HuH-7 (cell line): ENCODE measurements around the gene SEC31A.
"Not testable (repeated sequence)": the region's sequence is repeated elsewhere in the genome, so short reads cannot be mapped to it uniquely, and the experiment has no call there.

ENCODE experiments used
- DNase-seq: peaks from one replicate; pipeline ENCODE4 v3.0.0; 2011; ENCODE audit warnings: low spot score

SEC31A gene

GRCh38 chr4:82892467-82892802 lies 1.5 kb upstream of the SEC31A start:
- no peak for DNase-seq

GRCh38 chr4:82891707-82892466 lies 934 bp upstream of the SEC31A start:
- no peak for DNase-seq

GRCh38 chr4:82890528-82890900 lies 439 bp downstream of the SEC31A start:
- DNase-seq, result no peak

- DNase-seq, result no peak
Measured at GRCh38 chr4:82889287-82889686, 1.7 kb downstream of the SEC31A start.

GRCh38 chr4:82886147-82886942 lies 4.6 kb downstream of the SEC31A start:
- no peak for DNase-seq

GRCh38 chr4:82885410-82885809 lies 5.5 kb downstream of the SEC31A start:
- DNase-seq, result no peak

GRCh38 chr4:82868572-82868971 lies 22.4 kb downstream of the SEC31A start:
- DNase-seq, result no peak

- no peak for DNase-seq
Measured at GRCh38 chr4:82866706-82867385, 24.1 kb downstream of the SEC31A start.

GRCh38 chr4:82866033-82866432 lies 24.9 kb downstream of the SEC31A start:
- not testable (repeated sequence) for DNase-seq

- DNase-seq, result no peak
Measured at GRCh38 chr4:82865592-82865991, 25.4 kb downstream of the SEC31A start.

- DNase-seq, result no peak
Measured at GRCh38 chr4:82864336-82864979, 26.5 kb downstream of the SEC31A start.

- no peak for DNase-seq
Measured at GRCh38 chr4:82861529-82861928, 29.4 kb downstream of the SEC31A start.

GRCh38 chr4:82860487-82860886 lies 30.5 kb downstream of the SEC31A start:
- DNase-seq, result not testable (repeated sequence)

GRCh38 chr4:82852751-82853285 lies 38.1 kb downstream of the SEC31A start:
- no peak for DNase-seq

GRCh38 chr4:82851885-82852750 lies 38.8 kb downstream of the SEC31A start:
- no peak for DNase-seq

GRCh38 chr4:82851318-82851717 lies 39.6 kb downstream of the SEC31A start:
- DNase-seq, result no peak

- DNase-seq, result no peak
Measured at GRCh38 chr4:82850684-82851083, 40.3 kb downstream of the SEC31A start.

- no peak for DNase-seq
Measured at GRCh38 chr4:82848706-82849105, 42.2 kb downstream of the SEC31A start.

- no peak for DNase-seq
Measured at GRCh38 chr4:82842593-82842992, 48.4 kb downstream of the SEC31A start.

GRCh38 chr4:82839624-82840023 lies 51.3 kb downstream of the SEC31A start:
- no peak for DNase-seq

- no peak for DNase-seq
Measured at GRCh38 chr4:82833696-82834313, 57.1 kb downstream of the SEC31A start.
